IMR-90 (cell line): ENCODE data around the gene CDC37L1. TPM values are rescaled to one million over a fixed set of nuclear protein-coding genes. Genes with fewer than 3 reads are reported as not detected.

Experiments used
- ATAC-seq: fragments of 200-7000 bp; cut with Tn5 transposase; 2 replicates; pipeline ENCODE4 v1.9.1; 2020; ENCODE audit warnings: low read depth, mild to moderate bottlenecking, moderate library complexity
- BruUV-seq: library from RNA; stranded (reverse); fragments of 400-500 nt; replicated peaks from 2 replicates; lab custom pipeline; 2021; lab: Mats Ljungman, UMichigan
- CTCF ChIA-PET: fragments of 300-600 bp; formaldehyde crosslinking; extraction: SDS; loops from one replicate; lab custom pipeline; 2021; ENCODE audit warnings: antibody characterized with exemption; lab: Yijun Ruan, JAX
- POLR2A ChIA-PET: fragments of 300-600 bp; sonication (Branson Sonifier 250); formaldehyde crosslinking; loops from one replicate; lab custom pipeline; 2022; ENCODE audit warnings: antibody characterized with exemption; ENCODE audit not compliant: unreplicated experiment; lab: Charles Lee
- DNase-seq: peaks from one replicate; pipeline ENCODE4 v3.0.0; 2013
- H2AFZ ChIP-seq: replicated peaks from 2 replicates; pipeline ENCODE3; 2013; ENCODE audit warnings: low read length, mild to moderate bottlenecking; ENCODE audit not compliant: poor library complexity
- H2AK5ac ChIP-seq: 2 replicates; pipeline ENCODE4 v1.6.1; 2013; ENCODE audit warnings: low read depth, low read length, inconsistent platforms
- H2AK9ac ChIP-seq: replicated peaks from 2 replicates; pipeline ENCODE3; 2013; ENCODE audit warnings: mild to moderate bottlenecking, low read depth, low read length, moderate library complexity; ENCODE audit not compliant: poor library complexity
- H2BK120ac ChIP-seq: 2 replicates; pipeline ENCODE4 v1.6.1; 2013; ENCODE audit warnings: low read depth, low read length, inconsistent platforms
- H2BK15ac ChIP-seq: 3 replicates; pipeline ENCODE4 v1.6.1; 2013; ENCODE audit warnings: low read depth, low read length, inconsistent platforms
- H2BK20ac ChIP-seq: 2 replicates; pipeline ENCODE4 v1.6.1; 2013; ENCODE audit warnings: low read depth, mild to moderate bottlenecking, inconsistent platforms, low read length, moderate library complexity
- H2BK5ac ChIP-seq: 2 replicates; pipeline ENCODE4 v1.6.1; 2013; ENCODE audit warnings: mild to moderate bottlenecking, low read depth, low read length, inconsistent platforms; ENCODE audit not compliant: poor library complexity, severe bottlenecking
- H3K14ac ChIP-seq: replicated peaks from 2 replicates; pipeline ENCODE4 v1.6.1; 2013; ENCODE audit warnings: low read depth, low read length, inconsistent platforms
- H3K18ac ChIP-seq: 2 replicates; pipeline ENCODE4 v1.6.1; 2013; ENCODE audit warnings: low read depth, low read length, control low read depth
- H3K23ac ChIP-seq: 2 replicates; pipeline ENCODE4 v1.6.1; 2013; ENCODE audit warnings: low read depth, low read length, inconsistent platforms
- H3K27ac ChIP-seq: 2 replicates; pipeline ENCODE4 v1.5.1; 2013; ENCODE audit warnings: mild to moderate bottlenecking, control low read depth, low read length; ENCODE audit not compliant: insufficient read depth
- H3K27me3 ChIP-seq: 2 replicates; pipeline ENCODE4 v1.6.1; 2013; ENCODE audit warnings: low read length; ENCODE audit not compliant: control insufficient read depth, insufficient read depth
- H3K36me3 ChIP-seq: 2 replicates; pipeline ENCODE4 v1.6.1; 2013; ENCODE audit warnings: low read length, mixed read lengths; ENCODE audit not compliant: control insufficient read depth, insufficient read depth
- H3K4ac ChIP-seq: 2 replicates; pipeline ENCODE4 v1.6.1; 2013; ENCODE audit warnings: low read depth, low read length, inconsistent platforms
- H3K4me1 ChIP-seq: 2 replicates; pipeline ENCODE4 v1.6.1; 2013; ENCODE audit warnings: low read length, mixed read lengths; ENCODE audit not compliant: control insufficient read depth, insufficient read depth
- H3K4me2 ChIP-seq: 2 replicates; pipeline ENCODE4 v1.6.1; 2013; ENCODE audit warnings: low read depth, mild to moderate bottlenecking, control low read depth, low read length, moderate library complexity
- H3K4me3 ChIP-seq: 2 replicates; pipeline ENCODE4 v1.5.1; 2013; ENCODE audit warnings: low read depth, mild to moderate bottlenecking, control low read depth, low read length, moderate library complexity; ENCODE audit not compliant: insufficient read depth
- H3K56ac ChIP-seq: 2 replicates; pipeline ENCODE4 v1.6.1; 2013; ENCODE audit warnings: low read length, inconsistent platforms; ENCODE audit not compliant: insufficient read depth; ENCODE audit errors: extremely low read depth
- H3K79me1 ChIP-seq, 2 experiments: 2 replicates each; pipeline ENCODE4 v1.6.1; 2013; ENCODE audit warnings: low read length in 2 of 2, inconsistent platforms in 1 of 2, low read depth in 1 of 2
- H3K9ac ChIP-seq: 2 replicates; pipeline ENCODE4 v1.6.1; 2013; ENCODE audit warnings: low read depth, low read length, control low read depth
- H3K9me1 ChIP-seq: 2 replicates; pipeline ENCODE4 v1.6.1; 2013; ENCODE audit warnings: low read length, inconsistent platforms; ENCODE audit not compliant: insufficient read depth
- H3K9me3 ChIP-seq: 2 replicates; pipeline ENCODE4 v1.6.1; 2013; ENCODE audit warnings: low read length; ENCODE audit not compliant: control insufficient read depth, insufficient read depth
- H4K20me1 ChIP-seq: 2 replicates; pipeline ENCODE4 v1.6.1; 2013; ENCODE audit warnings: low read length, inconsistent platforms; ENCODE audit not compliant: insufficient read depth
- H4K5ac ChIP-seq: 2 replicates; pipeline ENCODE4 v1.6.1; 2013; ENCODE audit warnings: mild to moderate bottlenecking, low read depth, low read length, control low read depth
- H4K8ac ChIP-seq, 2 experiments: 2 replicates each; pipeline ENCODE4 v1.6.1; 2013; ENCODE audit warnings: low read depth in 2 of 2, low read length in 2 of 2, control low read depth in 1 of 2, inconsistent platforms in 1 of 2
- H4K91ac ChIP-seq: 2 replicates; pipeline ENCODE4 v1.6.1; 2013; ENCODE audit warnings: low read depth, low read length, inconsistent platforms; ENCODE audit not compliant: insufficient read depth
- BHLHE40 ChIP-seq: fragments of 150-350 bp; IDR thresholded peaks from 2 replicates; pipeline ENCODE4 v1.6.1; 2016; ENCODE audit warnings: mild to moderate bottlenecking, low read depth, low read length
- CEBPB ChIP-seq: IDR thresholded peaks from 2 replicates; pipeline ENCODE4 v1.6.1; 2012; ENCODE audit warnings: low read depth, low read length, improper control_type of control experiment
- CHD1 ChIP-seq: IDR thresholded peaks from 2 replicates; pipeline ENCODE4 v1.6.1; 2012; ENCODE audit warnings: low read depth, low read length, improper control_type of control experiment
- ELK1 ChIP-seq: fragments of 150-350 bp; IDR thresholded peaks from 2 replicates; pipeline ENCODE4 v1.6.1; 2016; ENCODE audit warnings: low read depth, mild to moderate bottlenecking, low read length, moderate library complexity, borderline replicate concordance
- FOS ChIP-seq: fragments of 150-350 bp; IDR thresholded peaks from 2 replicates; pipeline ENCODE4 v1.6.1; 2016; ENCODE audit warnings: low read depth, low read length
- MAFK ChIP-seq: IDR thresholded peaks from 2 replicates; pipeline ENCODE4 v1.6.1; 2012; ENCODE audit warnings: low read depth, low read length, improper control_type of control experiment
- MAZ ChIP-seq: IDR thresholded peaks from 2 replicates; pipeline ENCODE4 v1.6.1; 2012; ENCODE audit warnings: low read depth, mild to moderate bottlenecking, low read length, improper control_type of control experiment, moderate library complexity, borderline replicate concordance
- NFE2L2 ChIP-seq: fragments of 150-350 bp; IDR thresholded peaks from 2 replicates; pipeline ENCODE4 v1.6.1; 2016; ENCODE audit warnings: low read depth, mild to moderate bottlenecking, low read length
- POLR2A ChIP-seq: IDR thresholded peaks from 2 replicates; pipeline ENCODE4 v1.6.1; 2012; ENCODE audit warnings: mild to moderate bottlenecking, low read depth, low read length
- RAD21 ChIP-seq: IDR thresholded peaks from 2 replicates; pipeline ENCODE4 v1.6.1; 2012; ENCODE audit warnings: low read length, improper control_type of control experiment
- RFX5 ChIP-seq: IDR thresholded peaks from 2 replicates; pipeline ENCODE4 v1.8.0; 2012; ENCODE audit warnings: low read depth, mild to moderate bottlenecking, low read length, moderate library complexity
- USF2 ChIP-seq: fragments of 150-350 bp; IDR thresholded peaks from 2 replicates; pipeline ENCODE4 v1.6.1; 2017; ENCODE audit warnings: mild to moderate bottlenecking, antibody characterized with exemption, low read length, low read depth
- WGBS, 2 experiments: methylation state at CpG; one replicate each; pipeline versions ENCODE4 v1.1.5 to v1.1.7; 2013; ENCODE audit warnings: missing lambda C conversion rate in 2 of 2; ENCODE audit not compliant: insufficient read length in 1 of 2; ENCODE audit errors: extremely low coverage in 2 of 2; 5-methylcytosine and 5-hydroxymethylcytosine counted together
- dilution Hi-C: fragments of 300-500 bp; cut with HindIII; formaldehyde crosslinking; loops from one replicate; pipeline ENCODE4 v1.14.3; 2018; ENCODE audit warnings: low sequenced_read_pairs; ENCODE audit not compliant: unreplicated experiment
- in situ Hi-C: fragments of 300-500 bp; cut with MboI; formaldehyde crosslinking; loops from 3 replicates; pipeline ENCODE4 v1.14.3; 2019; ENCODE audit warnings: low sequenced_read_pairs, inconsistent platforms, mixed read lengths
- intact Hi-C: fragments of 100-400 bp; cut with micrococcal nuclease; formaldehyde crosslinking; loops from 2 replicates; pipeline ENCODE4 v1.10.0; 2022
- polyA plus RNA-seq, 3 experiments: library from polyadenylated mRNA; depleted of rRNA; stranded (reverse); fragments of >200 nt; gene quantifications; 2 replicates each; pipeline ENCODE4 v1.2.3, GENCODE V29; 2012; ENCODE audit warnings: low replicate concordance in 1 of 3
- total RNA-seq: library from RNA; depleted of rRNA; stranded (reverse); fragments of >200 nt; gene quantifications from 2 replicates; pipeline ENCODE4 v1.2.3, GENCODE V29; 2012

The CDC37L1 gene
- total and polyA plus RNA-seq, 2 of the 4 experiments (the other 2 are of a cell fraction) = 6.6 to 7.3 TPM

DNA sequence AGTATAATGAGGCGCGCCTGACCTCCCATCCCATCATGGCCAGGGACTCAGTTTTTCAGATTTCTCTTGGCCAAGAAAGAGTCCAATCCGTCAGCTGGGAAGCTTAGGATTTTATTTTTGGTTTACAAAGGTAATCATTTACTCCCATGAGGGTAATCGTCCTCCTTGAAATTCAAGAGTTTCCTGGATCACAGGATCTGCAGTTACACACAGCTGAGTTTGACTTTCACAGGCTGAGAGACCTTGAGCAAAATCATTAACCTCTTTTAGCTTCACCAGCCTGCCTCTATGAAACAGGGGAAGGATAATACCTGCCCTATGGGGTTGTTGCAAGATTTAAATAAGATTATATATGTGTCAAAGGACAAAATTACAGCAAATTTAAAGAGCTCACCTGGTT, 77.1 kb downstream of the CDC37L1 start:
- no peak overlapping the region for H3K56ac ChIP-seq
- H3K4me2 ChIP-seq = no peak overlapping the region
- no peak overlapping the region for H2BK120ac ChIP-seq
- no peak overlapping the region for H4K8ac ChIP-seq
- intact Hi-C loops (loop anchor here (5.0 to 10.0 kb wide), 3 partner anchors 298 to 836 kb away; partner anchors contain the start of gene INSL6), dilution Hi-C loops (no loop called here), in situ Hi-C loops (loop anchor here (5.0 to 25.0 kb wide), 4 partner anchors 231 to 841 kb away; partner anchors contain the start of genes INSL6, JAK2 and PLGRKT)
- H3K36me3 ChIP-seq = no peaks in the 10 kb centered on the region
- no peak overlapping the region for H3K9ac ChIP-seq
- H3K4ac ChIP-seq = no peak overlapping the region
- no TSS peak for BruUV-seq
- peaks cover 5% of the 10 kb centered on the region for H3K27me3 ChIP-seq
- TF ChIP-seq NFE2L2 = no peak
- TF ChIP-seq MAFK = no peak
- TF ChIP-seq CHD1 = no peak
- no peak for TF ChIP-seq FOS
- TF ChIP-seq POLR2A = no peak
- TF ChIP-seq ELK1 = no peak
- no peak for TF ChIP-seq RFX5
- no peak for TF ChIP-seq RAD21
- no peak for TF ChIP-seq MAZ
- no peak for TF ChIP-seq BHLHE40
- TF ChIP-seq USF2 = no peak
- no peak for TF ChIP-seq CEBPB
- no peak overlapping the region for H3K27ac ChIP-seq
- CTCF ChIA-PET = interaction anchor here (0.6 to 0.7 kb wide), 2 partner anchors 52 to 232 kb away, joined by 3 to 7 read pairs; no protein-coding TSS in a partner anchor
- H2BK15ac ChIP-seq = no peak overlapping the region
- H2BK20ac ChIP-seq = no peak overlapping the region
- H4K5ac ChIP-seq = no peak overlapping the region
- H4K20me1 ChIP-seq = no peaks in the 10 kb centered on the region
- no peak overlapping the region for H3K14ac ChIP-seq
- POLR2A ChIA-PET = no interaction called here
- H2AK9ac ChIP-seq = no peak overlapping the region
- no peak overlapping the region for H2BK5ac ChIP-seq
- peaks cover 2% of the 10 kb centered on the region; the same call in 1 of the 2 replicates for H3K4me1 ChIP-seq
- no peak overlapping the region for H2AK5ac ChIP-seq
- no peak overlapping the region for H3K23ac ChIP-seq
- H4K91ac ChIP-seq = no peak overlapping the region
- H3K79me1 ChIP-seq = no peaks in the 10 kb centered on the region
- H3K4me3 ChIP-seq = no peak overlapping the region
- no peak overlapping the region for H3K18ac ChIP-seq
- no peaks in the 10 kb centered on the region for H3K9me1 ChIP-seq
- no peak for ATAC-seq
- H3K9me3 ChIP-seq = no peaks in the 10 kb centered on the region
- H2AFZ ChIP-seq = no peak overlapping the region
- no peak for DNase-seq
- no CpG with 5 or more reads among the region's 4 CpGs for WGBS, 2 experiments
